Spleen (tissue), 11 donors: ENCODE measurements around the gene ARHGEF10L. TPM values are rescaled to one million over a fixed set of nuclear protein-coding genes. Genes with fewer than 3 reads are reported as not detected.

ENCODE experiments used
- DNase-seq: peaks from one replicate; pipeline ENCODE4 v3.0.0-alpha.2; 2020
- H3K27ac ChIP-seq, 8 donors: fragments of 200-600 bp; sonication (generic) in 7 of 8; 1 replicate in 4 of 8; 2 replicates in 4 of 8; pipeline versions ENCODE4 v1.5.0 to v1.8.0; 2016 to 2021; ENCODE audit warnings: inconsistent platforms in 4 of 8, mild to moderate bottlenecking in 4 of 8, moderate library complexity in 1 of 8
- H3K27me3 ChIP-seq, 7 donors: fragments of 200-600 bp; sonication (generic) in 6 of 7; replicated peaks in 1 of 7; 1 replicate in 4 of 7; 2 replicates in 3 of 7; pipeline versions ENCODE4 v1.5.0 to v1.8.0; 2016 to 2021; ENCODE audit warnings: inconsistent platforms in 3 of 7, mild to moderate bottlenecking in 1 of 7
- H3K36me3 ChIP-seq, 6 donors: fragments of 200-600 bp; sonication (generic) in 5 of 6; 1 replicate in 4 of 6; 2 replicates in 2 of 6; pipeline versions ENCODE4 v1.5.0 to v1.8.0; 2016 to 2021; ENCODE audit warnings: inconsistent platforms in 2 of 6
- H3K4me1 ChIP-seq, 6 donors: fragments of 200-600 bp; sonication (generic) in 5 of 6; 1 replicate in 3 of 6; 2 replicates in 3 of 6; pipeline versions ENCODE4 v1.5.0 to v1.8.0; 2016 to 2021; ENCODE audit warnings: inconsistent platforms in 3 of 6
- H3K4me3 ChIP-seq, 8 donors: fragments of 200-600 bp; sonication (generic) in 7 of 8; 1 replicate in 4 of 8; 2 replicates in 4 of 8; pipeline versions ENCODE4 v1.5.0 to v1.8.0; 2016 to 2021; ENCODE audit warnings: inconsistent platforms in 4 of 8, mild to moderate bottlenecking in 4 of 8, moderate library complexity in 2 of 8
- H3K9me3 ChIP-seq, 8 donors: fragments of 200-600 bp; sonication (generic) in 7 of 8; 1 replicate in 4 of 8; 2 replicates in 4 of 8; pipeline versions ENCODE4 v1.5.0 to v1.8.0; 2016 to 2021; ENCODE audit warnings: inconsistent platforms in 4 of 8
- CTCF ChIP-seq, 11 experiments: fragments of 200-600 bp in 7 of 11; fragments of 450-650 bp in 4 of 11; sonication (generic) in 4 of 11; IDR thresholded peaks in 8 of 11; conservative IDR thresholded peaks in 3 of 11; 1 replicate in 7 of 11; 2 replicates in 4 of 11; pipeline versions ENCODE4 v1.4.0 to v1.8.0; 2016 to 2021; ENCODE audit warnings: antibody characterized with exemption in 11 of 11, inconsistent platforms in 4 of 11, mild to moderate bottlenecking in 1 of 11
- POLR2A ChIP-seq, 3 donors: fragments of 450-650 bp; IDR thresholded peaks; one replicate each; pipeline ENCODE4 v1.5.1; 2017; ENCODE audit warnings: antibody characterized with exemption in 3 of 3, mild to moderate bottlenecking in 1 of 3
- POLR2AphosphoS5 ChIP-seq, 3 donors: sonication (generic); formaldehyde crosslinking; IDR thresholded peaks; one replicate each; pipeline ENCODE4 v1.5.1; 2017; ENCODE audit warnings: antibody characterized with exemption in 3 of 3
- WGBS, 5 donors: extraction: QIAGEN DNeasy Blood & Tissue Kit in 3 of 5; methylation state at CpG; one replicate each; pipeline versions ENCODE4 v1.1.5 to v1.1.7; 2013 to 2018; 5-methylcytosine and 5-hydroxymethylcytosine counted together
- intact Hi-C: fragments of 100-400 bp; cut with DNase I; formaldehyde crosslinking; loops from one replicate; pipeline ENCODE4 v1.15.0; 2023; ENCODE audit warnings: low total_unique reads
- polyA plus RNA-seq, 3 donors: library from polyadenylated mRNA; stranded (reverse); fragments of 200-250 nt; gene quantifications; one replicate each; pipeline ENCODE4 v1.2.1, GENCODE V29; 2013
- total RNA-seq, 7 donors: library from RNA; depleted of rRNA in 3 of 7; stranded (reverse); fragments of >200 nt in 3 of 7; fragmentation: NEBNext Ultra II Directional in 4 of 7; extraction: Animal tissue kit (Norgen Biotek cat#: 25700) in 4 of 7; gene quantifications; one replicate each; pipeline versions ENCODE4 v1.1.0 to v1.2.1, GENCODE V29; 2016 to 2021
- donor health status: healthy with polysubstance abuse.
- donor health status: DM: no; HTN: no; CAD: no; lungs with moderate emphysema.
- donor health status: DM: no; HTN: no; CAD: no.
- donor health status: Bipolar disorder and iron deficiency.
- donor health status: healthy.
- donor health status: DM: no; HTN: no; CAD: no.
- donor health status: DM: yes; HTN: yes; CAD: no.

ARHGEF10L gene
- total and polyA plus RNA-seq, 10 donors: 10.0 to 40.9 (median 21.4) TPM

GRCh38 chr1:17558954-17559614 lies 19.6 kb downstream of the ARHGEF10L start:
- 81 to 91% (median 86%) methylated on average over 6 to 8 of the region's 8 CpGs for WGBS, 5 donors
- Histone ChIP-seq H3K4me1 (peaks cover 0 to 20% (median 4%) of the 10 kb centered on the region in 6 donors), H3K4me3 (no peak overlapping the region), H3K27me3 (no peaks in the 10 kb centered on the region), H3K27ac (no peak overlapping the region), H3K9me3 (no peaks in the 10 kb centered on the region), H3K36me3 (no peaks in the 10 kb centered on the region)
- no peak for DNase-seq
- intact Hi-C loops: no loop called here
- TF ChIP-seq POLR2A (IDR thresholded peaks at IDR 0.05): no peak
- TF ChIP-seq POLR2AphosphoS5 (IDR thresholded peaks at IDR 0.05): no peak
- TF ChIP-seq CTCF (IDR thresholded peaks at IDR 0.05 in 8 of 11, conservative IDR thresholded peaks at IDR 0.05 in 3 of 11): no peak

- H3K27me3 ChIP-seq: no peaks in the 10 kb centered on the region
- TF ChIP-seq POLR2A (IDR thresholded peaks at IDR 0.05) (no peak), POLR2AphosphoS5 (IDR thresholded peaks at IDR 0.05) (no peak), CTCF (IDR thresholded peaks at IDR 0.05 in 8 of 11, conservative IDR thresholded peaks at IDR 0.05 in 3 of 11) (no peak)
- H3K9me3 ChIP-seq: no peaks in the 10 kb centered on the region
- intact Hi-C loops: no loop called here
- no peak overlapping the region for H3K27ac ChIP-seq
- no peaks in the 10 kb centered on the region for H3K36me3 ChIP-seq
- no peak for DNase-seq
- peaks cover 0 to 13% (median 4%) of the 10 kb centered on the region in 6 donors for H3K4me1 ChIP-seq
- no peak overlapping the region for H3K4me3 ChIP-seq
- 89 to 100% (median 92%) methylated on average over 5 to 7 of the region's 7 CpGs for WGBS, 5 donors
Measured at GRCh38 chr1:17559615-17560419, 20.3 kb downstream of the ARHGEF10L start.

- intact Hi-C loops: no loop called here
- H3K9me3 ChIP-seq: no peaks in the 10 kb centered on the region
- H3K4me3 ChIP-seq: no peak overlapping the region
- H3K27ac ChIP-seq: peak overlapping the region in 5 of 8 donors; percentile 26 to 54 (median 51)
- WGBS, 5 donors: 60 to 78% (median 68%) methylated on average over 8 of the region's 8 CpGs
- no peak for DNase-seq
- H3K4me1 ChIP-seq: peaks cover 0 to 24% (median 6%) of the 10 kb centered on the region in 6 donors
- no peaks in the 10 kb centered on the region for H3K27me3 ChIP-seq
- no peaks in the 10 kb centered on the region for H3K36me3 ChIP-seq
- TF ChIP-seq POLR2AphosphoS5 (IDR thresholded peaks at IDR 0.05): no peak
Measured at GRCh38 chr1:17561247-17561548, 21.7 kb downstream of the ARHGEF10L start.

- intact Hi-C loops: no loop called here
- Histone ChIP-seq H3K4me1 (peaks cover 0 to 27% (median 6%) of the 10 kb centered on the region in 6 donors), H3K36me3 (no peaks in the 10 kb centered on the region), H3K27me3 (no peaks in the 10 kb centered on the region), H3K4me3 (no peak overlapping the region), H3K9me3 (no peaks in the 10 kb centered on the region), H3K27ac (peak overlapping the region in 5 of 8 donors; percentile 26 to 54 (median 51))
- 70 to 82% (median 79%) methylated on average over 9 of the region's 9 CpGs for WGBS, 5 donors
- TF ChIP-seq CTCF (IDR thresholded peaks at IDR 0.05 in 8 of 11, conservative IDR thresholded peaks at IDR 0.05 in 3 of 11): no peak
- TF ChIP-seq POLR2AphosphoS5 (IDR thresholded peaks at IDR 0.05): peak in 1 of 3 donors; percentile 21
- no peak for TF ChIP-seq POLR2A (IDR thresholded peaks at IDR 0.05)
- no peak for DNase-seq
Measured at GRCh38 chr1:17561561-17561985, 22.1 kb downstream of the ARHGEF10L start.
